Measurements from ENCODE around the gene NGF.
"Not testable (repeated sequence)": the region's sequence is repeated elsewhere in the genome, so short reads cannot be mapped to it uniquely, and the experiment has no call there.

Gene NGF

GRCh38 chr1:115337633-115338456, at the start of gene NGF:
NGF (minus strand) TSS chr1:115338249; CDS start chr1:115286795, 51,454 bp downstream.
- no peak for DNase-seq (ENCODE audit: low read depth in 2 of 2)

GRCh38 chr1:115383455-115383854, 45.4 kb upstream of the NGF start:
- not testable (repeated sequence) for DNase-seq (ENCODE audit: low read depth in 2 of 2)

GRCh38 chr1:115379943-115380342, 41.9 kb upstream of the NGF start:
- DNase-seq (ENCODE audit: low read depth in 2 of 2) = no peak

- no peak for DNase-seq (ENCODE audit: low read depth in 2 of 2)
These were observed 39.4 kb upstream of the NGF start for GRCh38 chr1:115377411-115377810.

- DNase-seq (ENCODE audit: low read depth in 2 of 2) = no peak
These were observed 36.5 kb upstream of the NGF start for GRCh38 chr1:115374598-115374997.

GRCh38 chr1:115373305-115373704, 35.3 kb upstream of the NGF start:
- no peak for DNase-seq (ENCODE audit: low read depth in 2 of 2)

- DNase-seq (ENCODE audit: low read depth in 2 of 2) = no peak
These were observed 27.7 kb upstream of the NGF start for GRCh38 chr1:115365738-115366137.

GRCh38 chr1:115364780-115365155, 26.7 kb upstream of the NGF start:
- DNase-seq (ENCODE audit: low read depth in 2 of 2) = no peak

GRCh38 chr1:115364046-115364779, 26.2 kb upstream of the NGF start:
- DNase-seq (ENCODE audit: low read depth in 2 of 2) = no peak

GRCh38 chr1:115363171-115363570, 25.1 kb upstream of the NGF start:
- DNase-seq (ENCODE audit: low read depth in 2 of 2) = no peak

- DNase-seq (ENCODE audit: low read depth in 2 of 2) = not testable (repeated sequence)
These were observed 22.6 kb upstream of the NGF start for GRCh38 chr1:115360505-115361129.

- not testable (repeated sequence) for DNase-seq (ENCODE audit: low read depth in 2 of 2)
These were observed 21.9 kb upstream of the NGF start for GRCh38 chr1:115359787-115360452.

- DNase-seq (ENCODE audit: low read depth in 2 of 2) = no peak
These were observed 18.3 kb upstream of the NGF start for GRCh38 chr1:115356356-115356755.

GRCh38 chr1:115355069-115355468, 17.0 kb upstream of the NGF start:
- DNase-seq (ENCODE audit: low read depth in 2 of 2) = no peak

GRCh38 chr1:115351143-115351542, 13.1 kb upstream of the NGF start:
- DNase-seq (ENCODE audit: low read depth in 2 of 2) = no peak

GRCh38 chr1:115348636-115349035, 10.6 kb upstream of the NGF start:
- DNase-seq (ENCODE audit: low read depth in 2 of 2) = no peak

GRCh38 chr1:115347282-115347681, 9.2 kb upstream of the NGF start:
- DNase-seq (ENCODE audit: low read depth in 2 of 2) = no peak

GRCh38 chr1:115343200-115343737, 5.2 kb upstream of the NGF start:
- no peak for DNase-seq (ENCODE audit: low read depth in 2 of 2)

GRCh38 chr1:115341948-115342347, 3.9 kb upstream of the NGF start:
- no peak for DNase-seq (ENCODE audit: low read depth in 2 of 2)

- no peak for DNase-seq (ENCODE audit: low read depth in 2 of 2)
These were observed 2.8 kb upstream of the NGF start for GRCh38 chr1:115340879-115341278.

GRCh38 chr1:115338457-115338820, 390 bp upstream of the NGF start:
- no peak for DNase-seq (ENCODE audit: low read depth in 2 of 2)

- no peak for DNase-seq (ENCODE audit: low read depth in 2 of 2)
These were observed 795 bp downstream of the NGF start for GRCh38 chr1:115337276-115337632.
